ENCODE results near the gene PNPLA3. TPM values are rescaled to one million over a fixed set of nuclear protein-coding genes. Genes with fewer than 3 reads are reported as not detected.

Gene PNPLA3, protein sequence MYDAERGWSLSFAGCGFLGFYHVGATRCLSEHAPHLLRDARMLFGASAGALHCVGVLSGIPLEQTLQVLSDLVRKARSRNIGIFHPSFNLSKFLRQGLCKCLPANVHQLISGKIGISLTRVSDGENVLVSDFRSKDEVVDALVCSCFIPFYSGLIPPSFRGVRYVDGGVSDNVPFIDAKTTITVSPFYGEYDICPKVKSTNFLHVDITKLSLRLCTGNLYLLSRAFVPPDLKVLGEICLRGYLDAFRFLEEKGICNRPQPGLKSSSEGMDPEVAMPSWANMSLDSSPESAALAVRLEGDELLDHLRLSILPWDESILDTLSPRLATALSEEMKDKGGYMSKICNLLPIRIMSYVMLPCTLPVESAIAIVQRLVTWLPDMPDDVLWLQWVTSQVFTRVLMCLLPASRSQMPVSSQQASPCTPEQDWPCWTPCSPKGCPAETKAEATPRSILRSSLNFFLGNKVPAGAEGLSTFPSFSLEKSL
- total RNA-seq, result 1 to 10 TPM in 1 of 4 donors, under 1 TPM in 1, not detected in 2; 0.15 to 1.0 TPM
- polyA plus RNA-seq, result 0.48 TPM
- long read RNA-seq, donor 1, partial matches to known transcripts, result 0 of 1 reads
- long read RNA-seq, donor 1, other reads (novel, unspliced or antisense), result 0 of 1 reads
- long read RNA-seq, donor 2, result 0 reads
- long read RNA-seq, donor 3, result 0 reads
- long read RNA-seq, donor 4, result 0 reads

DNA sequence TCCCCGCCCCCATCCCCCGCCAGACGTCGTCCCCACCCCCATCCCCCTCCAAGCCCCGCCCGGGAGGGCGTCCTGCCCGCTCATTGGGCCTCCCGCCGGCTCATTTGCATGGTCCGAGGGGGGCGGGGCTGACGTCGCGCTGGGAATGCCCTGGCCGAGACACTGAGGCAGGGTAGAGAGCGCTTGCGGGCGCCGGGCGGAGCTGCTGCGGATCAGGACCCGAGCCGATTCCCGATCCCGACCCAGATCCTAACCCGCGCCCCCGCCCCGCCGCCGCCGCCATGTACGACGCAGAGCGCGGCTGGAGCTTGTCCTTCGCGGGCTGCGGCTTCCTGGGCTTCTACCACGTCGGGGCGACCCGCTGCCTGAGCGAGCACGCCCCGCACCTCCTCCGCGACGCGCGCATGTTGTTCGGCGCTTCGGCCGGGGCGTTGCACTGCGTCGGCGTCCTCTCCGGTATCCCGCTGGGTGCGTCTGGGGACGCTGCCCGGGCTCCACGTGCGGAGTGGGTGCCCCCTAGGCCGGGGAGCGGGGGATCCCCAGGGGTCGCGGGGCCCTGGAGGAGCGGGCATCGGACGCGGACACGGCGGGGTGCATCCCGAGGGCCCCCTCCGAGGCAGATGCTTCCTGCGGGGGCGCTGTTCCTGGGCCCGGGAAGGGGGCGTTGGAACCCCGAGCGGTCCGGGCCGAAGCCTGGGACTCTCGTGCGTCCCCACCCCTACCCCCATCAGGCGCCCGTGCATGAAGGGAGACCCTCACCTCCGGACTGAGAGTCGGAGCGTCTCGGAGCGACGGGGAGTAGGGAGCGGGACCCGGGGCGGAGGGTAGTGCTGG lies at the start of gene PNPLA3:
PNPLA3 (plus strand) TSS at position 175 of the 834 bp plus-strand sequence; CDS start at position 282, 107 bp downstream.
- DNase-seq (peak; percentile 94 to 97 (median 96)), ATAC-seq (peak; percentile 94 to 96)
- Histone ChIP-seq H3K9me3 (ENCODE audit: control insufficient read depth, low read length) (no peaks in the 10 kb centered on the region), H3K27me3 (ENCODE audit: control insufficient read depth, insufficient read depth) (no peaks in the 10 kb centered on the region), H3K27ac (ENCODE audit: low read length) (no peak within 1 kb of the TSS), H3K4me1 (ENCODE audit: control insufficient read depth, insufficient read depth, low read length) (no peaks in the 10 kb centered on the region), H3K4me3 (ENCODE audit: low read length) (peak within 1 kb of the TSS; percentile 33)
- WGBS, result 2% methylated on average over 100 of the region's 100 CpGs
- intact Hi-C loops (cut with DNase I), result no loop called here

DNA sequence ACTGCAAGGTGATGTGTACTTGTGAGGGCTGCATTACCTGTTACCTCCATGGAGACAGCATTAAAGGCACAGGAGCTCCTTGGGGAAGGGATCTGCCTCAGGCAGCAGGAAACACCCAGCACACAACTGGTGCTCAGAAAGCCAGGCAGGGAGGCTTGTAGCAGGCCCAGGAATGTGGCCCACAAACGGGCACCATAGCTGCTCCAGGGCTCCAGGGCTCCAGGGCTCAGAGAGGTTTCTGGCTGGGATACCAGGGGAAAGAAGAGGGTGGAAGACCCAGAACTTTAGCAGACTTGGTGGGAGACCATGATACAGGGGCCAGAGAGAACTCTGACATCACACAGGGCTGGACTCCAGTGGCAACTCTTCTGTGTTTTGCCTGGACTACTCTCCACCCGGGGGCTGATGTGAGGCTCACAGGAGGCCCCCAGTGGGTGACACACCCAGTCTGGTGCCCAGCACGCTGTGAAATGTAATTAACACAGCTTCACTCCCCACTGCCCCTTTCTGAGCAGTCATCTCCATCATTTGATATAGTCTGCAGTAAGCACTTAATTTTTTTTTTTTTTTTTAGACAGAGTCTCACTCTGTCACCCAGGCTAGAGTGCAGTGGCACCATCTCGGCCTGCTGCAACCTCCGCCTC lies 46.6 kb upstream of the PNPLA3 start:
- H3K27me3 ChIP-seq (ENCODE audit: control insufficient read depth, insufficient read depth), result no peaks in the 10 kb centered on the region

DNA sequence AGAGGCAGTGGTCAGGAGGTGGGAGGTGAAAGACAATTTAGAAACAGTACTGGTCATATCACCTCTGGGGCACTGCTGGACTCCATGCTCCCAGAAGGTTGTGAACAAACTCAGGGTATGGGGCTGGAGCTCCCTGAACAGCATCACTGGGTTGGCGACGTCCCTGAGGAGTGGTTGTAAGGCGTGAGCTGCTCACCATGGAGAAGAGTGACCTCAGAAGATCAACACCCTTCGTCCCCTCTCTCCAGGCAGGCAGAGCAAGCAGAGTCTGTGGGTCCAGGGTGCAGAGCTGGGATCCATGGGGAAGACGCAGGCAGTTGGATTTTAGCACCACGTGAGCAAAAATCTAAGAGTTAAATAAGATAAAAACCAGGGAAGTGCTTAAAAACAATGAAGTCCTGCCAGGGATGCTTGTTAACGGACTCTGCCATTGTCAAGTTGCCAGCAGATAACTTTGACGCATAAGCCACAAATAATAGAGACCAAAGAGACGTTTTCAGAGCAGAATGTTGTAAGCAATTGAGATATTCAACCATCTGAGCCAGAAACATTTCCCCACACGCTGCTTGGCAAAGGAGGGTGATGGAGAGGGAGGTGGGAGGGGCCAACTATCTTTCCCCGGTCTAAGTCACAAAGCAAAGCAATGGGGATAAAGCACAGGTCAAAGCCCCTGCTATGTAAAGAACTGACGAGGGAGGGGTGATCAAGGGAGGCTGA lies 45.4 kb upstream of the PNPLA3 start:
- H3K4me1 ChIP-seq (ENCODE audit: control insufficient read depth, insufficient read depth, low read length), result no peaks in the 10 kb centered on the region
- no peak overlapping the region for H3K27ac ChIP-seq (ENCODE audit: low read length)
- 38% methylated on average over 12 of the region's 12 CpGs for WGBS
- H3K4me3 ChIP-seq (ENCODE audit: low read length), result no peak overlapping the region
- intact Hi-C loops (cut with DNase I), result no loop called here
- DNase-seq (peak in 1 of 3 donors; percentile 32), ATAC-seq (peak; percentile 30 to 49)
- no peaks in the 10 kb centered on the region for H3K9me3 ChIP-seq (ENCODE audit: control insufficient read depth, low read length)
- no peaks in the 10 kb centered on the region for H3K27me3 ChIP-seq (ENCODE audit: control insufficient read depth, insufficient read depth)

More for the DNA sequence above, 46.6 kb upstream of the PNPLA3 start:
- DNase-seq (no peak), ATAC-seq (no peak)
- H3K9me3 ChIP-seq (ENCODE audit: control insufficient read depth, low read length), result no peaks in the 10 kb centered on the region
- H3K27ac ChIP-seq (ENCODE audit: low read length), result no peak overlapping the region
- intact Hi-C loops (cut with DNase I), result no loop called here
- H3K4me1 ChIP-seq (ENCODE audit: control insufficient read depth, insufficient read depth, low read length), result no peaks in the 10 kb centered on the region
- no peak overlapping the region for H3K4me3 ChIP-seq (ENCODE audit: low read length)
- WGBS, result 68% methylated on average over 5 of the region's 5 CpGs

DNA sequence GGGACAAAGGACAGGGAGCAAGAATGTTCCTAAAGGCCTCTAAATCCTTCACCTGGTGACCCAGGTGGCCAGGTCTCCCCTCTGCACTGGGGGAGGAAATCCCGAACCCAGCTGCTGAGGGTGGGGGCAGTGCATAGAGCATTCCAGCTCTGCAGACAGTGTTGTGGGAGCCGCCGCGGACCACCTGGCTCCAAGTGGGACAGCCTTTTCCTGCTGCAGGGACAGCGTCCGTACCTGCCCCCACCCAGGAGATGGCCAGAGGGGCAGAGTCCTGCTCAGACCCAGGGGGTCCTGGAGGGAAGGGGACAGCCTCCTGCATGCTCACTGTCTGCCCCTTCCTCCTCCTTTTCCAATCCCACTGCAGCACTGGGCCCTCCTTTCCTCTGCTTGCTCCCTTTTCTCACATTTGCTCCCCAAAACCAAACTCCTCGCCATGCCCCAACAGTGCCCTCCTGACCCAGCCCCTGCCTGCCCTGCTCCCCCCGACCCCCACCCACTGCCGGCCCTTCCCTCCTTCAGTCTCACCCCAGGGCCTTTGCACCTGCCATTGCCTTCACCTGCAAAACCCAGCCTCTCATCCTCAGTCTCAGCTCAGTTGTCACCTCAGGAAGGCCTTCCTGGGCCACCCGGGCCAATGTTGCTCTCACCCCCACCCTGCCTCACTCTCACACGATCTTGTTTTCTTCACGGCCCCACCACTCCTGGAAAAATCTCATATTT lies 44.6 kb upstream of the PNPLA3 start:
- no peaks in the 10 kb centered on the region for H3K4me1 ChIP-seq (ENCODE audit: control insufficient read depth, insufficient read depth, low read length)
- H3K4me3 ChIP-seq (ENCODE audit: low read length), result no peak overlapping the region
- intact Hi-C loops (cut with DNase I), result no loop called here
- DNase-seq, result no peak
- no peak overlapping the region for H3K27ac ChIP-seq (ENCODE audit: low read length)
- H3K27me3 ChIP-seq (ENCODE audit: control insufficient read depth, insufficient read depth), result no peaks in the 10 kb centered on the region
- no peaks in the 10 kb centered on the region for H3K9me3 ChIP-seq (ENCODE audit: control insufficient read depth, low read length)
- no peak for ATAC-seq
- WGBS, result 72% methylated on average over 12 of the region's 12 CpGs

DNA sequence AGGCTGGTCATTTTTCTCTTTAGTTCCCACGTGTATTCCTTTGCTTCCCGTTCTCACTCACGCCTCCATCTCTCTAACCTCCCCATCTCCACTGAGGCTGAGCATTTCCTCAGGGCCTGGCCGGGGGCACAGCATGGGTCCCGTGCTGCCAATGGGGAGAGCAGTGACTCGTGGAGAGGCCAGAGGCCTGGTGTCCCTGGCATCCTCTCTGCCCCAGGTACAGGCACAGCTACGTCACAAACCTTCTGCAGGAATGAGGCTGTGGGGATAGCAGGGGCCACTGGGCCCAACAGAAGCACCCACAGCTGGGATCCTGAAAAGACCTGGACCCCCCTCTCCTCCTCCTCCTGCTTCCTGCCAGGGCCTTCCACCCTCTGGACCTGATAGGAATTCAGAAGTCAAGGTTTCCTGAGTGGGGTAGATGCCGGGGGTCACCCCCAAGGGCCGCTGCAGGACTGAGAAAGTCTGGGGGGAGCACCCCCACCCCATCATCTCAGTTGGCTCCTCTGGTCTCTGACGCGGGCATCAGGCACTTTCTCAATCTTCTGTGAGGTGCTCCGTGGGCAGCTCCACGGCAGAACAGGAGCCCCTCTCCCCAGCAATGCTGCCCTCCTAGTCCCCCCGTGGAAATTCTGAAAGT lies 43.6 kb upstream of the PNPLA3 start:
- Histone ChIP-seq H3K27me3 (ENCODE audit: control insufficient read depth, insufficient read depth) (no peaks in the 10 kb centered on the region), H3K4me1 (ENCODE audit: control insufficient read depth, insufficient read depth, low read length) (no peaks in the 10 kb centered on the region), H3K27ac (ENCODE audit: low read length) (no peak overlapping the region), H3K4me3 (ENCODE audit: low read length) (no peak overlapping the region), H3K9me3 (ENCODE audit: control insufficient read depth, low read length) (no peaks in the 10 kb centered on the region)
- no peak for ATAC-seq
- 81% methylated on average over 14 of the region's 14 CpGs for WGBS
- DNase-seq, result no peak
- intact Hi-C loops (cut with DNase I), result no loop called here

DNA sequence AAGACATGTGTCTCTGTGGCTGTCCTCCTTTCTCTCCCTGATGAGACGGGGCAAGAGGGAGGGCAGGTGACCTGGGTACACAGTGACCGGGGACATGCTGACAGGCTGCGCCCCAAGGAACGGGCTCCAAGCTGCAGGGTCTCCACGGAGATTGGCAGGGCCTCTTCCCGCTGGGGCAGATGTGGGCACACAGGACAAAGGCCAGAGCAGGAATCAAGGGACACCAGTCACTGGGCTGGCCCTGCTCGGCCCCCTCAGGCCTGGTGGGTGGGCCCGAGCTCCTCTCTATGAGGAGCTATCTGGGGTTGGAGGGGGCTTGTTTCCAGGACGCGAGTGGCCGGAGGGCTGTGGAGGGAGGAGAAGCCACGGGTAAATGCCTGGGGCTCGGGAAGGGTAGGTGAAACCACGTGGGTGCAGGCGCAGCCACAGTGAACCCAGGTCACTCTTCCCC lies 43.0 kb upstream of the PNPLA3 start:
- intact Hi-C loops (cut with DNase I), result no loop called here
- no peak for DNase-seq

DNA sequence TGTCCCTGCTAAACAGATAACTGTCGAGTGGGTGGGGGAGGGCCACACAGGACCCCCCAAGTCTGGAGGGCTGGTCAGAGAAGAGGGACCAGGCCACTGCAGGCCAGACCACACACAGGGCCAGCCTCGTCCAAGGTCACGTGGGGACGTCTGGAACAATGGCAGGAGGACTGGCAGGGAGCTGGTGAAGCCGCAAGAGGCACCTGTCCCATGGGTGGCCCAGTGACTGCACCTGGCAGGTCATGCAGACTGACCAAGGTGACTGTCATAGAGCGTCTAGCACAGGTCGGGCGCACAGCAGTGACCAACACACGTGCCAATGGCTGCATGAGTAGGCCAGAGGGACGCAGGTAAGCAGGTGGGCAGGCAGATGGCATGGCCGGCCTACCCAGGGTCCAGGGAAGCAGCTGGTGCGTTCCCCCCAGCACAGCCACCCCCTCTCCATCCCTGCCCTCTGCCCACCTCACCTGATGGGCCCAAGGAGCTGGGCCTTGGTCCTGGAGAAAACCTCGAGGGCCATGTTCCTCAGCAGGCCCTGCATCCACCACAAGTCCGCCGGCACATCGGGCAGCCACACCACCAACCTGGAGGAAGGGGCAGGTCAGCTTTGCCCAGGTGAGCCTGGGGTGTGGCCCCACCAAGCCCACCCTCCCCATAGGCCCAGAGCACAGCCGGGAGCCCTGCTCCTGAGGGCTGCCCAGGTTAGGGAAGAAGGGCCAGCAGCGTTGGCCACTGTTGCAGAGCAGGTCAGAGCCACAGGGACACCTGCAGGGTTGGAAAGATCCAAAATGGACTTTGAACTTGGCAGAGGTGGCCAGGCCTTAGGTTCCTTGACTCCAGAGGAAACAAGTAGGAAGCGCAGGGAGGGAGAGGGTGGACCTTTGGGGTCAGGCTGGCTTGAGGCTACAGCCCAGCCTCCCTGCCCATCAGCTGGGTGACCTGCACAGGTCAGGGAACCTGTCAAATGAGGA lies 42.2 kb upstream of the PNPLA3 start:
- Histone ChIP-seq H3K4me1 (ENCODE audit: control insufficient read depth, insufficient read depth, low read length) (no peaks in the 10 kb centered on the region), H3K9me3 (ENCODE audit: control insufficient read depth, low read length) (no peaks in the 10 kb centered on the region), H3K4me3 (ENCODE audit: low read length) (no peak overlapping the region), H3K27me3 (ENCODE audit: control insufficient read depth, insufficient read depth) (no peaks in the 10 kb centered on the region), H3K27ac (ENCODE audit: low read length) (no peak overlapping the region)
- 83% methylated on average over 19 of the region's 19 CpGs for WGBS
- intact Hi-C loops (cut with DNase I), result no loop called here
- ATAC-seq (no peak), DNase-seq (no peak)

More for the DNA sequence above, 43.0 kb upstream of the PNPLA3 start:
- no peak overlapping the region for H3K4me3 ChIP-seq (ENCODE audit: low read length)
- no peaks in the 10 kb centered on the region for H3K9me3 ChIP-seq (ENCODE audit: control insufficient read depth, low read length)
- H3K27ac ChIP-seq (ENCODE audit: low read length), result no peak overlapping the region
- H3K27me3 ChIP-seq (ENCODE audit: control insufficient read depth, insufficient read depth), result no peaks in the 10 kb centered on the region
- 80% methylated on average over 15 of the region's 15 CpGs for whole genome bisulfite sequencing
- no peak for ATAC-seq
- no peaks in the 10 kb centered on the region for H3K4me1 ChIP-seq (ENCODE audit: control insufficient read depth, insufficient read depth, low read length)

DNA sequence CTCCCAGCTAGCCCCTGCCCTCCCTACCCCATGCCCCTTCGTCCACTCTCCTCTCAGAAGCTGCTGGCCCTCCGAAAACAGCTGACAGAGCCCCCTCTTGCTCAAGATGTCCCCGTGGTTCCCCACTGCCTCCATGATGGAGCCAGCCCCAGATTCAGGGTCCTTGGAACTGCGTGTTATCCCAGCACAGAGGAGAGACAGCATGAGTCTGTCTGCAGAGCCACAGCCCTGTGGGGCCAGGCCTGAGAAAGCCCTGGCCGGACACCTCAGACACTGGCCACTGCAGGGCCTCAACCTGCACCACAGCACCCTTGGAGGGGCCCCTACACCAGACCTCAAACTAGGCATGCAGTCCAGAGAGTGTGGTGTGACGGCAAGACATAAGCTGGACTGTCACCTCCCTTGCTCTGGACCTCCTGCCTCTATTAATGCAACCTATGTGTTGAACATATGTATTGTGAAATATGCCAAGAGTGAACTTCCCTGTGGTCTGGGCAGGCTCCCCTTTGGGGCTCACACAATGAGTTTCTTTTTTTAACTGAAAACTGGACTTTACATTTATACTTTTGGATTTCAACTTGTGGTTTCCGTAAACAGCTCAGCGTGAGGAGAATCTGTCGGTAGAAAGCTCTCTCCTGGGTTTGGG lies 41.4 kb upstream of the PNPLA3 start:
- intact Hi-C loops (cut with DNase I), result no loop called here
- WGBS, result 79% methylated on average over 9 of the region's 9 CpGs
- Histone ChIP-seq H3K27me3 (ENCODE audit: control insufficient read depth, insufficient read depth) (no peaks in the 10 kb centered on the region), H3K4me3 (ENCODE audit: low read length) (no peak overlapping the region), H3K27ac (ENCODE audit: low read length) (no peak overlapping the region), H3K9me3 (ENCODE audit: control insufficient read depth, low read length) (no peaks in the 10 kb centered on the region), H3K4me1 (ENCODE audit: control insufficient read depth, insufficient read depth, low read length) (no peaks in the 10 kb centered on the region)
- DNase-seq (no peak), ATAC-seq (no peak)

All from right cardiac atrium (tissue), 5 donors.